GM21381 (cell line): Measurements from ENCODE around the gene PLCL2.

ENCODE experiments used
- ATAC-seq: cut with Tn5 transposase; IDR thresholded peaks from one replicate; pipeline ENCODE4 v1.9.1; 2021; ENCODE audit warnings: mild to moderate bottlenecking, moderate library complexity; ENCODE audit not compliant: unreplicated experiment

PLCL2 gene

GRCh38 chr3:17065315-17065714 is 180.6 kb downstream of the PLCL2 start:
- ATAC-seq: no peak

- ATAC-seq: no peak
These were observed 181.1 kb downstream of the PLCL2 start for GRCh38 chr3:17065881-17066280.

- ATAC-seq: no peak
These were observed 185.0 kb downstream of the PLCL2 start for GRCh38 chr3:17069754-17070153.

- no peak for ATAC-seq
These were observed 185.6 kb downstream of the PLCL2 start for GRCh38 chr3:17070161-17070959.

- no peak for ATAC-seq
These were observed 189.8 kb downstream of the PLCL2 start for GRCh38 chr3:17074559-17074958.

- no peak for ATAC-seq
These were observed 190.6 kb downstream of the PLCL2 start for GRCh38 chr3:17075358-17075757.

GRCh38 chr3:17075907-17076306 is 191.2 kb downstream of the PLCL2 start:
- ATAC-seq: no peak

GRCh38 chr3:17076940-17077605 is 192.3 kb downstream of the PLCL2 start:
- ATAC-seq: no peak

GRCh38 chr3:17077606-17078005 is 192.9 kb downstream of the PLCL2 start:
- no peak for ATAC-seq

- no peak for ATAC-seq
These were observed 194.2 kb downstream of the PLCL2 start for GRCh38 chr3:17078926-17079465.

GRCh38 chr3:17079933-17080332 is 195.2 kb downstream of the PLCL2 start:
- no peak for ATAC-seq

GRCh38 chr3:17081520-17081919 is 196.8 kb downstream of the PLCL2 start:
- ATAC-seq: no peak

GRCh38 chr3:17087509-17087908 is 202.8 kb downstream of the PLCL2 start:
- no peak for ATAC-seq

- ATAC-seq: no peak
These were observed 203.3 kb downstream of the PLCL2 start for GRCh38 chr3:17088017-17088416.

GRCh38 chr3:17088602-17089313 is 204.0 kb downstream of the PLCL2 start:
- no peak for ATAC-seq

- no peak for ATAC-seq
These were observed 204.6 kb downstream of the PLCL2 start for GRCh38 chr3:17089314-17089700.

- ATAC-seq: no peak
These were observed 205.7 kb downstream of the PLCL2 start for GRCh38 chr3:17090280-17090983.

- ATAC-seq: no peak
These were observed 207.3 kb downstream of the PLCL2 start for GRCh38 chr3:17091910-17092582.

- ATAC-seq: no peak
These were observed 207.8 kb downstream of the PLCL2 start for GRCh38 chr3:17092583-17092933.

GRCh38 chr3:17094551-17094950 is 209.8 kb downstream of the PLCL2 start:
- no peak for ATAC-seq
